K562 (cell line): ENCODE data around the gene OSBPL3. TPM values are rescaled to one million over a fixed set of nuclear protein-coding genes. Genes with fewer than 3 reads are reported as not detected.

Source experiments
- ATAC-seq: fragments of 200-7000 bp; cut with Tn5 transposase; 3 replicates; pipeline ENCODE4 v1.9.1; 2020; ENCODE audit warnings: moderate library complexity
- BruUV-seq: library from RNA; stranded (reverse); fragments of 400-500 nt; replicated peaks from 2 replicates; lab custom pipeline; 2021; lab: Mats Ljungman, UMichigan
- CTCF ChIA-PET: fragments of 300-600 bp; formaldehyde crosslinking; extraction: SDS; loops from one replicate; lab custom pipeline; 2021; ENCODE audit warnings: low intra/inter-chr PET ratio; lab: Yijun Ruan, JAX
- POLR2A ChIA-PET: fragments of 300-600, 350-650 bp; sonication (Branson Sonifier 250); formaldehyde crosslinking; extraction: SDS; loops from one replicate; lab custom pipeline; 2021; ENCODE audit warnings: antibody characterized with exemption, inconsistent platforms; lab: Yijun Ruan, JAX
- DNase-seq, 4 experiments: peaks; one replicate each; pipeline versions ENCODE4 v3.0.0 to v3.0.0-alpha.2; 2011 to 2018; ENCODE audit warnings: low spot score in 3 of 4, mixed read lengths in 3 of 4; ENCODE audit errors: extremely low read depth in 1 of 4
- FAIRE-seq: peaks from 2 replicates; lab custom pipeline; 2011; peaks lifted over from hg19 to GRCh38; lab: Jason Lieb, UNC
- H2AFZ ChIP-seq: 2 replicates; pipeline ENCODE4 v1.6.0; 2011; ENCODE audit warnings: low read depth, low read length, control low read depth, inconsistent platforms
- H3K27ac ChIP-seq: fragments of 200-600 bp; 3 replicates; pipeline ENCODE4 v1.8.0; 2011; ENCODE audit warnings: low read depth, mild to moderate bottlenecking, control low read depth, inconsistent platforms, low read length, moderate library complexity, mixed read lengths; ENCODE audit errors: extremely low read depth
- H3K27me3 ChIP-seq, 2 experiments: fragments of 300-600 bp in 1 of 2; 2 replicates in 1 of 2; 3 replicates in 1 of 2; pipeline versions ENCODE4 v1.6.0 to v1.8.0; 2011; ENCODE audit warnings: inconsistent platforms in 2 of 2, low read length in 2 of 2, mild to moderate bottlenecking in 1 of 2, mixed read lengths in 1 of 2, moderate library complexity in 1 of 2; ENCODE audit not compliant: control insufficient read depth in 2 of 2, insufficient read depth in 2 of 2
- H3K36me3 ChIP-seq: fragments of 300-600 bp; 3 replicates; pipeline ENCODE4 v1.8.0; 2011; ENCODE audit warnings: mild to moderate bottlenecking, low read length, inconsistent platforms; ENCODE audit not compliant: control insufficient read depth, insufficient read depth
- H3K4me1 ChIP-seq, 2 experiments: fragments of 200-600 bp in 1 of 2; replicated peaks in 1 of 2; 2 replicates in 1 of 2; 3 replicates in 1 of 2; pipeline versions ENCODE4 v1.5.1 to v1.8.0; 2011; ENCODE audit warnings: inconsistent platforms in 2 of 2, low read length in 2 of 2, mild to moderate bottlenecking in 1 of 2, mixed read lengths in 1 of 2, moderate library complexity in 1 of 2; ENCODE audit not compliant: control insufficient read depth in 2 of 2, insufficient read depth in 2 of 2
- H3K4me2 ChIP-seq: 2 replicates; pipeline ENCODE4 v1.6.1; 2011; ENCODE audit warnings: low read length, control low read depth, inconsistent platforms, mixed read lengths; ENCODE audit not compliant: insufficient read depth
- H3K4me3 ChIP-seq: fragments of 200-600 bp; sonication (generic), shearing (Covaris generic); 2 replicates; pipeline ENCODE4 v1.5.1; 2016; ENCODE audit warnings: control low read depth, inconsistent platforms
- H3K79me2 ChIP-seq: fragments of 200-600 bp; 3 replicates; pipeline ENCODE4 v1.8.0; 2011; ENCODE audit warnings: low read length, inconsistent platforms; ENCODE audit not compliant: control insufficient read depth, insufficient read depth
- H3K9ac ChIP-seq, 2 experiments: 2 replicates each; pipeline versions ENCODE4 v1.6.0 to v1.6.1; 2011; ENCODE audit warnings: low read depth in 2 of 2, low read length in 2 of 2, control low read depth in 1 of 2, inconsistent platforms in 1 of 2, mild to moderate bottlenecking in 1 of 2, mixed read lengths in 1 of 2; ENCODE audit not compliant: insufficient read depth in 1 of 2
- H3K9me1 ChIP-seq: one replicate; pipeline ENCODE4 v1.6.0; 2011; ENCODE audit warnings: inconsistent platforms, mild to moderate bottlenecking, low read length, moderate library complexity; ENCODE audit not compliant: control insufficient read depth, insufficient read depth
- H3K9me3 ChIP-seq: replicated peaks from 2 replicates; pipeline ENCODE4 v1.5.1; 2011; ENCODE audit warnings: low read depth, low read length, inconsistent platforms; ENCODE audit not compliant: control insufficient read depth, insufficient read depth
- H4K20me1 ChIP-seq: replicated peaks from 2 replicates; pipeline ENCODE4 v1.6.1; 2011; ENCODE audit warnings: low read length, inconsistent platforms, mixed read lengths; ENCODE audit not compliant: control insufficient read depth, insufficient read depth
- ARID1B ChIP-seq: fragments of 450-650 bp; IDR thresholded peaks from 2 replicates; pipeline ENCODE4 v1.6.1; 2016; ENCODE audit warnings: antibody characterized with exemption, mild to moderate bottlenecking, inconsistent platforms
- ARID3A ChIP-seq: IDR thresholded peaks from 2 replicates; pipeline ENCODE4 v1.6.1; 2012; ENCODE audit warnings: low read depth, low read length, improper control_type of control experiment, borderline replicate concordance
- CREB3L1 ChIP-seq: fragments of 450-650 bp; IDR thresholded peaks from 2 replicates; pipeline ENCODE4 v1.6.1; 2014; ENCODE audit warnings: low read depth, mild to moderate bottlenecking, moderate library complexity, borderline replicate concordance
- CSDE1 ChIP-seq, 2 experiments: fragments of 450-650 bp; IDR thresholded peaks; 2 replicates each; pipeline ENCODE4 v1.6.1; 2016; ENCODE audit warnings: mild to moderate bottlenecking in 1 of 2
- CTBP1 ChIP-seq: fragments of 450-650 bp; IDR thresholded peaks from 2 replicates; pipeline ENCODE4 v1.6.1; 2016; ENCODE audit warnings: borderline replicate concordance
- ETV5 ChIP-seq: sonication (generic); formaldehyde crosslinking; IDR thresholded peaks from 2 replicates; pipeline ENCODE4 v1.4.0; 2020; ENCODE audit warnings: low read depth, mild to moderate bottlenecking, missing genetic modification reagents
- GABPA ChIP-seq: fragments of 200-800 bp; sonication (Bioruptor generic); conservative IDR thresholded peaks from 2 replicates; pipeline ENCODE4 v1.6.1; 2016; ENCODE audit warnings: low read depth, missing genetic modification characterization, missing compliant biosample characterization
- NBN ChIP-seq: fragments of 450-650 bp; IDR thresholded peaks from 2 replicates; pipeline ENCODE4 v1.6.1; 2016; ENCODE audit warnings: low read depth, mild to moderate bottlenecking
- PCBP1 ChIP-seq: fragments of 200-400 bp; formaldehyde crosslinking; IDR thresholded peaks from 2 replicates; pipeline ENCODE4 v1.6.1; 2018; ENCODE audit warnings: mild to moderate bottlenecking, low read depth, low read length; ENCODE audit not compliant: poor library complexity, severe bottlenecking
- TEAD4 ChIP-seq, 2 experiments: sonication (generic) in 1 of 2; formaldehyde crosslinking in 1 of 2; IDR thresholded peaks; 2 replicates each; pipeline versions ENCODE4 v1.6.1 to v1.8.0; 2012 to 2022; ENCODE audit warnings: borderline replicate concordance in 1 of 2, inconsistent platforms in 1 of 2, low read length in 1 of 2, mild to moderate bottlenecking in 1 of 2, missing genetic modification reagents in 1 of 2
- TFE3 ChIP-seq: fragments of 450-650 bp; formaldehyde crosslinking; IDR thresholded peaks from 2 replicates; pipeline ENCODE4 v1.4.0; 2020; ENCODE audit warnings: mild to moderate bottlenecking, mixed read lengths
- ZNF311 ChIP-seq: fragments of 250-450 bp; sonication (Bioruptor Pico); IDR thresholded peaks from 2 replicates; pipeline ENCODE4 v1.4.0; 2020; ENCODE audit warnings: mild to moderate bottlenecking, moderate library complexity
- ZNF707 ChIP-seq: fragments of 250-450 bp; sonication (Bioruptor Pico); conservative IDR thresholded peaks from 2 replicates; pipeline ENCODE4 v1.8.0; 2022; ENCODE audit warnings: inconsistent platforms, mild to moderate bottlenecking, moderate library complexity
- WGBS: fragments of 100-300 bp; shearing (Covaris generic); methylation state at CpG from one replicate; pipeline ENCODE4 v1.1.6; 2016; ENCODE audit warnings: low coverage, mixed read lengths; ENCODE audit not compliant: insufficient coverage; ENCODE audit errors: missing lambda C conversion rate; 5-methylcytosine and 5-hydroxymethylcytosine counted together
- in situ Hi-C: fragments of 300-500 bp; cut with MboI; formaldehyde crosslinking; loops from 4 replicates; pipeline ENCODE4 v1.15.0; 2018; ENCODE audit warnings: inconsistent platforms, mixed read lengths
- intact Hi-C: fragments of 100-400 bp; cut with micrococcal nuclease; formaldehyde crosslinking; loops from 2 replicates; pipeline ENCODE4 v1.14.2; 2022
- polyA plus RNA-seq, 8 experiments: library from polyadenylated mRNA; depleted of rRNA in 4 of 8; stranded (reverse) in 5 of 8; unstranded in 3 of 8; fragments of >200 nt; fragmentation: Nextera tagmentation in 2 of 8; fragmentation: Illumina TruSeq in 1 of 8; extraction: Ambion mirVana in 2 of 8; extraction: Trizol in 1 of 8; gene quantifications; 2 replicates each; pipeline versions ENCODE4 v1.2.1 to v1.2.3, GENCODE V29; 2011 to 2014; ENCODE audit warnings: inconsistent platforms in 1 of 8, missing spikeins in 1 of 8
- total RNA-seq, 7 experiments: library from RNA; depleted of rRNA in 6 of 7; stranded (reverse); fragments of >200 nt in 6 of 7; fragmentation: Illumina TruSeq in 2 of 7; extraction: Trizol in 2 of 7; gene quantifications; 2 replicates each; pipeline versions ENCODE4 v1.2.1 to v1.2.3, GENCODE V29; 2011 to 2021; ENCODE audit warnings: low replicate concordance in 1 of 7

Gene OSBPL3
- total and polyA plus RNA-seq, 9 of the 15 experiments (the other 6 are each of a cell fraction or from before 2014, with no cell fraction given): 4.8 to 37.2 (median 26.5) TPM

DNA sequence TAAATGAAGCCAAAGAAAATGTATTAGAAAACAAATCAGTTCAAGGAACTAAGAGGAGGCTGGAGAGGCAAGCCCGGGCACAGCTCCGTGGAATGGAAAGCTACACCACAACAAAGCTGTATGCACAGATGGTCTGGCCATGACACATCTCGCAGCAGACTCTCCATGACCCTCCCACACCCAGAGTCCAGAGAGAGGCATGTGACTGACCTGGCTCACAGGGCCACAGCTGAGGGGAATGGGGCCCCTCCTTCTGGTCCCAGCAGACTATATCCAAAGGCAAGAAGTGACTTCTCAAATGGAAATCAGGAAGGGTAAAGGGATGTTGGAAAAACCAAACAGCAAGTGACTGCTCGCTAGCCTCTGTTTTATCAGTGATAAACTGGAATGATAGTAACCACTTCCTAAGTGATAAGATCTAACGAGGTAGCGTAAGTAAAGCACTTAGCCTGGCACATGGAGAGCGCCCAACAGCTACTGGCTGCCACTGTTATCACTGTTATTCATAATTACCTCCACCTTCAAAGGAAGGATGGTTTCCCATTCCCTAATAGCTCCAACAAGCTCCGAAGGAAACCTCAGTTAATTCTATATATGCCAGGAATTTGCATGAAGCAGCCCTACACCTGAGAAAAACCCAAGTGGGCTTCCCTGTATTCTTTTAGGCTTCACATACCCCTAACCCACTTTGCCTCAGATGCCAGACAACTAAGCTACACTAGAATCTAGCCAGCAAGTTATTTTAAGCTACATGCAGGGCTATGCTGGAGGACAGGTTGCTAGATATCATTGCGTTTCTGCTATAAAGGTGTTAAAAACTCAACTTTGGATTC is 8.4 kb downstream of the OSBPL3 start:
- Histone ChIP-seq H3K9me3 (no peaks in the 10 kb centered on the region), H2AFZ (no peak overlapping the region), H3K4me1 (peaks cover 13 to 39% of the 10 kb centered on the region in 2 experiments), H3K79me2 (peaks cover 98% of the 10 kb centered on the region), H3K4me3 (no peak overlapping the region), H3K4me2 (peak overlapping the region; percentile 23), H3K9me1 (no peaks in the 10 kb centered on the region), H3K27me3 (no peaks in the 10 kb centered on the region), H3K27ac (no peak overlapping the region), H3K36me3 (no peaks in the 10 kb centered on the region), H4K20me1 (peaks cover 14% of the 10 kb centered on the region; the same call in 1 of the 2 replicates), H3K9ac (peak overlapping the region in 1 of 2 experiments; percentile 74; a peak in 1 of 4 replicates)
- ATAC-seq (peak; percentile 86), FAIRE-seq (peak; percentile 65), DNase-seq (peak; percentile 28 to 77 (median 55))
- no TSS peak for BruUV-seq
- 17% methylated on average over 8 of the region's 9 CpGs for WGBS
- ChIA-PET CTCF (no interaction called here), POLR2A (interaction anchor here (0.5 to 2.1 kb wide), 5 partner anchors 7 to 146 kb away, joined by 3 to 7 read pairs (median 3); partner anchors contain the start of gene OSBPL3)
- in situ Hi-C loops (no loop called here), intact Hi-C loops (loop anchor here (5.0 kb wide), 1 partner anchor 39 kb away; no protein-coding TSS in a partner anchor)
- TF ChIP-seq ARID3A: no peak
- TF ChIP-seq CTBP1: peak; percentile 52; the same call in 1 of the 2 replicates
- no peak for TF ChIP-seq CREB3L1
- TF ChIP-seq TEAD4 (IDR thresholded peaks at IDR 0.05; ENCODE audit: low read length): peak; percentile 44; the same call in 1 of the 2 replicates
- TF ChIP-seq TEAD4 (CRISPR knock-in tag; IDR thresholded peaks at IDR 0.05; ENCODE audit: borderline replicate concordance): no peak
- no peak for TF ChIP-seq PCBP1
- TF ChIP-seq TFE3 (CRISPR knock-in tag): peak; percentile 17; the same call in 1 of the 2 replicates
- TF ChIP-seq ETV5: no peak
- TF ChIP-seq ZNF311: no peak
- TF ChIP-seq NBN: no peak
- no peak for TF ChIP-seq GABPA (tag)
- no peak for TF ChIP-seq CSDE1 (IDR thresholded peaks at IDR 0.05)
- TF ChIP-seq ZNF707 (CRISPR knock-in tag): no peak
- TF ChIP-seq ARID1B: peak; percentile 28; the same call in 1 of the 2 replicates
